HepG2 (cell line): ENCODE measurements around the gene NR1H2. TPM values are rescaled to one million over a fixed set of nuclear protein-coding genes. Genes with fewer than 3 reads are reported as not detected.

Experiments used
- ATAC-seq: fragments of 200-7000 bp; cut with Tn5 transposase; 3 replicates; pipeline ENCODE4 v1.9.1; 2020; ENCODE audit warnings: mild to moderate bottlenecking, moderate library complexity
- BruUV-seq: library from RNA; stranded (reverse); fragments of 400-500 nt; replicated peaks from 2 replicates; lab custom pipeline; 2021; lab: Mats Ljungman, UMichigan
- CTCF ChIA-PET: fragments of 300-600 bp; formaldehyde crosslinking; extraction: SDS; loops from one replicate; lab custom pipeline; 2021; ENCODE audit warnings: low total read pairs, inconsistent platforms, low intra/inter-chr PET ratio; lab: Yijun Ruan, JAX
- POLR2A ChIA-PET: fragments of 350-600 bp; sonication (Branson Sonifier 250); formaldehyde crosslinking; loops from one replicate; lab custom pipeline; 2020; ENCODE audit warnings: antibody characterized with exemption, inconsistent platforms; lab: Yijun Ruan, JAX
- DNase-seq: peaks from one replicate; pipeline ENCODE4 v3.0.0-alpha.2; 2015; ENCODE audit warnings: low spot score
- FAIRE-seq: peaks from 3 replicates; lab custom pipeline; 2011; peaks lifted over from hg19 to GRCh38; lab: Jason Lieb, UNC
- H2AFZ ChIP-seq: one replicate; pipeline ENCODE4 v1.6.1; 2011; ENCODE audit warnings: low read length, inconsistent platforms
- H3K27ac ChIP-seq: fragments of 300-600 bp; 3 replicates; pipeline ENCODE4 v1.8.0; 2011; ENCODE audit warnings: mixed run types, mild to moderate bottlenecking, mixed read lengths, low read length, inconsistent platforms; ENCODE audit not compliant: insufficient read depth; ENCODE audit errors: extremely low read length
- H3K27me3 ChIP-seq, 2 experiments: fragments of 200-600 bp in 1 of 2; 2 replicates in 1 of 2; 3 replicates in 1 of 2; pipeline versions ENCODE4 v1.6.0 to v1.8.0; 2011; ENCODE audit warnings: low read length in 2 of 2, mild to moderate bottlenecking in 2 of 2, moderate library complexity in 2 of 2, inconsistent platforms in 1 of 2; ENCODE audit not compliant: insufficient read depth in 2 of 2, control insufficient read depth in 1 of 2
- H3K36me3 ChIP-seq, 2 experiments: fragments of 200-600 bp in 1 of 2; replicated peaks in 1 of 2; 2 replicates in 1 of 2; 3 replicates in 1 of 2; pipeline versions ENCODE4 v1.5.1 to v1.8.0; 2011; ENCODE audit warnings: low read length in 2 of 2, inconsistent platforms in 1 of 2; ENCODE audit not compliant: insufficient read depth in 2 of 2, control insufficient read depth in 1 of 2
- H3K4me1 ChIP-seq: 2 replicates; pipeline ENCODE4 v1.5.1; 2012; ENCODE audit warnings: low read length, inconsistent platforms; ENCODE audit not compliant: insufficient read depth
- H3K4me2 ChIP-seq: 2 replicates; pipeline ENCODE4 v1.6.0; 2011; ENCODE audit warnings: low read depth, low read length, inconsistent platforms
- H3K4me3 ChIP-seq, 3 experiments: fragments of 200-600 bp in 1 of 3; sonication (generic), shearing (Covaris generic) in 1 of 3; replicated peaks in 1 of 3; 2 replicates each; pipeline ENCODE4 v1.5.1; 2011 to 2016; ENCODE audit warnings: low read length in 3 of 3, inconsistent platforms in 2 of 3, low read depth in 2 of 3, mild to moderate bottlenecking in 2 of 3, control low read depth in 1 of 3, mixed read lengths in 1 of 3; ENCODE audit not compliant: insufficient read depth in 1 of 3
- H3K79me2 ChIP-seq: one replicate; pipeline ENCODE4 v1.6.1; 2011; ENCODE audit warnings: low read length, inconsistent platforms; ENCODE audit not compliant: insufficient read depth
- H3K9ac ChIP-seq: 2 replicates; pipeline ENCODE4 v1.6.0; 2011; ENCODE audit warnings: mild to moderate bottlenecking, low read depth, low read length, inconsistent platforms; ENCODE audit not compliant: insufficient read depth
- H3K9me3 ChIP-seq: 2 replicates; pipeline ENCODE4 v1.5.1; 2012; ENCODE audit warnings: mild to moderate bottlenecking, low read length
- H4K20me1 ChIP-seq: 2 replicates; pipeline ENCODE4 v1.6.0; 2011; ENCODE audit warnings: inconsistent platforms, mild to moderate bottlenecking, low read length, moderate library complexity; ENCODE audit not compliant: insufficient read depth
- HNRNPK ChIP-seq: fragments of 200-400 bp; formaldehyde crosslinking; IDR thresholded peaks from 2 replicates; pipeline ENCODE4 v1.6.1; 2018; ENCODE audit warnings: low read length, low read depth, moderate library complexity, mild to moderate bottlenecking; ENCODE audit not compliant: poor library complexity, severe bottlenecking
- KDM3A ChIP-seq: IDR thresholded peaks from 2 replicates; pipeline ENCODE4 v1.6.1; 2018; ENCODE audit warnings: low read depth, missing compliant biosample characterization
- KDM4B ChIP-seq: sonication (generic); formaldehyde crosslinking; IDR thresholded peaks from 2 replicates; pipeline ENCODE4 v1.4.0; 2020; ENCODE audit warnings: missing genetic modification reagents
- KLF13 ChIP-seq: sonication (generic); formaldehyde crosslinking; IDR thresholded peaks from 2 replicates; pipeline ENCODE4 v1.4.0; 2020; ENCODE audit warnings: mild to moderate bottlenecking, missing genetic modification reagents
- KLF9 ChIP-seq: IDR thresholded peaks from 2 replicates; pipeline ENCODE4 v1.6.1; 2016; ENCODE audit warnings: low read depth
- NAIF1 ChIP-seq: sonication (generic); formaldehyde crosslinking; IDR thresholded peaks from 2 replicates; pipeline ENCODE4 v1.5.0; 2020; ENCODE audit warnings: mild to moderate bottlenecking, missing genetic modification reagents, borderline replicate concordance
- RELA ChIP-seq: sonication (generic); formaldehyde crosslinking; IDR thresholded peaks from 2 replicates; pipeline ENCODE4 v1.4.0; 2020; ENCODE audit warnings: missing genetic modification reagents
- RFX3 ChIP-seq: IDR thresholded peaks from 2 replicates; pipeline ENCODE4 v1.6.1; 2016; ENCODE audit warnings: missing biosample characterization, missing genetic modification reagents
- SMAD1 ChIP-seq: sonication (generic); formaldehyde crosslinking; IDR thresholded peaks from 2 replicates; pipeline ENCODE4 v1.4.0; 2020; ENCODE audit warnings: missing genetic modification reagents, low read depth, mild to moderate bottlenecking, borderline replicate concordance
- TBX2 ChIP-seq: sonication (generic); formaldehyde crosslinking; IDR thresholded peaks from 2 replicates; pipeline ENCODE4 v1.5.0; 2020; ENCODE audit warnings: missing genetic modification reagents, mild to moderate bottlenecking, borderline replicate concordance
- ZMYM4 ChIP-seq: sonication (generic); formaldehyde crosslinking; IDR thresholded peaks from 2 replicates; pipeline ENCODE4 v1.8.1; 2023; ENCODE audit warnings: mild to moderate bottlenecking, missing genetic modification reagents
- ZNF121 ChIP-seq: sonication (generic); formaldehyde crosslinking; IDR thresholded peaks from 2 replicates; pipeline ENCODE4 v1.5.0; 2020; ENCODE audit warnings: mild to moderate bottlenecking, missing genetic modification reagents
- ZNF558 ChIP-seq: sonication (generic); formaldehyde crosslinking; IDR thresholded peaks from 2 replicates; pipeline ENCODE4 v1.9.0; 2022; ENCODE audit warnings: mild to moderate bottlenecking, missing genetic modification reagents, borderline replicate concordance
- ZNF678 ChIP-seq: sonication (generic); formaldehyde crosslinking; IDR thresholded peaks from 2 replicates; pipeline ENCODE4 v1.4.0; 2020; ENCODE audit warnings: mild to moderate bottlenecking, missing genetic modification reagents
- ZNF788 ChIP-seq: sonication (generic); formaldehyde crosslinking; IDR thresholded peaks from 2 replicates; pipeline ENCODE4 v1.5.0; 2020; ENCODE audit warnings: mild to moderate bottlenecking, missing genetic modification reagents, borderline replicate concordance
- WGBS: methylation state at CpG from one replicate; pipeline ENCODE4 v1.1.6; 2017; ENCODE audit warnings: low lambda C conversion rate; 5-methylcytosine and 5-hydroxymethylcytosine counted together
- in situ Hi-C: cut with HindIII; loops from 2 replicates; pipeline ENCODE4 v1.10.0; 2017; ENCODE audit warnings: low pct_unique_long_range_greater_than_20kb; ENCODE audit not compliant: extremely low pct_ligation_motif_present
- intact Hi-C: fragments of 100-400 bp; cut with micrococcal nuclease; formaldehyde crosslinking; loops from one replicate; pipeline ENCODE4 v1.10.0; 2022; ENCODE audit not compliant: unreplicated experiment
- polyA plus RNA-seq, 8 experiments: library from polyadenylated mRNA; depleted of rRNA in 3 of 8; stranded (reverse) in 7 of 8; unstranded in 1 of 8; fragments of >200 nt; fragmentation: Illumina TruSeq in 4 of 8; extraction: Trizol in 4 of 8; gene quantifications; 2 replicates each; pipeline versions ENCODE4 v1.2.1 to v1.2.3, GENCODE V29; 2011 to 2016; ENCODE audit warnings: low read depth in 4 of 8, missing spikeins in 1 of 8, mixed read lengths in 1 of 8; ENCODE audit not compliant: insufficient read depth in 1 of 8
- total RNA-seq, 5 experiments: library from RNA; depleted of rRNA; stranded (reverse); fragments of >200 nt; fragmentation: Illumina TruSeq; extraction: Trizol; gene quantifications; 2 replicates each; pipeline ENCODE4 v1.2.3, GENCODE V29; 2016; ENCODE audit warnings: low read depth in 1 of 5
- TF ChIP-seq, protein P1 (sequence below): sonication (generic); formaldehyde crosslinking; IDR thresholded peaks from 2 replicates; pipeline ENCODE4 v1.9.0; 2021; ENCODE audit warnings: missing genetic modification reagents, borderline replicate concordance
- TF ChIP-seq, protein P2 (sequence below): sonication (generic); formaldehyde crosslinking; IDR thresholded peaks from 2 replicates; pipeline ENCODE4 v1.4.0; 2020; ENCODE audit warnings: missing genetic modification reagents

NR1H2 gene
- total and polyA plus RNA-seq, 2 of the 13 experiments (the other 11 are each of a cell fraction or from before 2014, with no cell fraction given), result 10.3 to 13.5 TPM

DNA sequence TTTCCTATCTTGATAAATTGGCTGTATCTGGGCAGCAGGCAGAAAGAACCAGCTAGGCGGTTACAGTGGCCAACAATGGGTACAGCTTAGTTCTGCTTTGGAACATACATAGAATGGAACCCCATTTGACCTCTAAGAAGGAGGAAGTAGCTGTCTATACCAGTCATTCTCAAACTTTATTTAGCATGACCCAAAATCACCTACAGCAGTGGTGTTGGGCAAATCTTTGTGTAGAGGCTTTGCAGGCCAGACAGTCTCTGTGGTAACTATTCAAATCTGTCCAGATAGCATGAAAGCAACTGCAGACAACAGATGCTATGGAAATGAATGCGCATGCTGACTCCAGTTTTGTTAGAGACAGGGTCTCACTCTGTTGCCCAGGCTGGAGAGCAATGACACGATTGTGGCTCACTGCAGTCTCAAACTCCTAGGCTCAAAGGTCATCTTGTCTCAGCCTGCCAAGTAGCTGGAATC lies 35.1 kb upstream of the NR1H2 start:
- Histone ChIP-seq H3K79me2 (no peaks in the 10 kb centered on the region), H4K20me1 (no peaks in the 10 kb centered on the region), H2AFZ (no peak overlapping the region), H3K4me1 (peaks cover 23% of the 10 kb centered on the region), H3K9me3 (peaks cover 6% of the 10 kb centered on the region; the same call in 1 of the 2 replicates), H3K4me3 (no peak overlapping the region), H3K36me3 (no peaks in the 10 kb centered on the region), H3K4me2 (no peak overlapping the region), H3K27me3 (no peaks in the 10 kb centered on the region), H3K9ac (no peak overlapping the region), H3K27ac (no peak overlapping the region)
- 66% methylated on average over 3 of the region's 3 CpGs for WGBS
- CTCF ChIA-PET, result no interaction called here
- intact Hi-C loops (no loop called here), in situ Hi-C loops (no loop called here)
- no peak for FAIRE-seq
- no TSS peak for BruUV-seq
- ATAC-seq, result no peak
- no peak for DNase-seq
- TF ChIP-seq ZNF121 (CRISPR knock-in tag) (peak; percentile 95), RFX3 (no peak)
- POLR2A ChIA-PET, result interaction anchor here (1.9 kb wide), 1 partner anchor 9 kb away, joined by 8 read pairs; no protein-coding TSS in a partner anchor

DNA sequence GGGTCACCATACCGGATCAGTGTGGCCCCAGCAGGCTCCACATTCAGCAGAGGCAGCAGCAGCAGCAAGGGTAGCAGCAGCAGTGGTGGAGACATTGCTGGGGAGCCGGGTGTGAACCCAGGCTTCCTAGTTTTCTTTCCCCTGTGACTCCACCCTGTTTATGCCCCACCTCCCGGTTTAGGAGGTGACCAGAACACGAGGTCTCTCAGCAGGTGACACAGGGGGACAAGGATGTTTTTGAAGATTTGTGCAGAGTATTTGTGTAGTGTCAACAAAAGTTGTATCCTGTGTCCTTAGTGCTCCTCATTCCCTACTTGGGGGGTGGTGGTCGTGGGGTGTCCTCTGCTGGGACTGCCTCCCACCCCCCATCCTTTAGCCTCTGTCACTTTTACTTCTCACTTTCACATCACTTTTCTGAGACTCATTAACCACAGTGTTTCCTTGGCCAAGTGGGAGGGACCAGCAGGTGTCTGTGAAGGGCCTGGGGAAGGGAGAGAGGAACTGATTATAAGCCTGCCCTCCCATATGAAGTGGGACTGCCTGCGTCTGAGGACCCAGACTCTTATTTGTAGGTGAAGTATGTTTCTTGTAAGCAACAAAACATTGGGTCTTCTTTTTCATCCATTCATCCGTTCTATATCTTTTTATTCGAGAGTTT lies 31.5 kb upstream of the NR1H2 start:
- Histone ChIP-seq H3K4me3 (no peak overlapping the region), H2AFZ (no peak overlapping the region), H3K4me1 (peaks cover 60% of the 10 kb centered on the region), H3K9me3 (peaks cover 6% of the 10 kb centered on the region; the same call in 1 of the 2 replicates), H3K4me2 (no peak overlapping the region), H3K27ac (no peak overlapping the region), H3K36me3 (no peaks in the 10 kb centered on the region), H4K20me1 (no peaks in the 10 kb centered on the region), H3K9ac (no peak overlapping the region), H3K79me2 (no peaks in the 10 kb centered on the region), H3K27me3 (no peaks in the 10 kb centered on the region)
- CTCF ChIA-PET, result no interaction called here
- BruUV-seq, result no TSS peak
- POLR2A ChIA-PET, result no interaction called here
- DNase-seq (no peak), ATAC-seq (no peak), FAIRE-seq (no peak)
- in situ Hi-C loops (no loop called here), intact Hi-C loops (no loop called here)
- WGBS, result 62% methylated on average over 7 of the region's 8 CpGs
- no peak for TF ChIP-seq HNRNPK
- TF ChIP-seq KLF9, result no peak
- TF ChIP-seq RELA (CRISPR knock-in tag), result no peak
- no peak for TF ChIP-seq KLF13 (CRISPR knock-in tag)
- TF ChIP-seq, protein P1, sequence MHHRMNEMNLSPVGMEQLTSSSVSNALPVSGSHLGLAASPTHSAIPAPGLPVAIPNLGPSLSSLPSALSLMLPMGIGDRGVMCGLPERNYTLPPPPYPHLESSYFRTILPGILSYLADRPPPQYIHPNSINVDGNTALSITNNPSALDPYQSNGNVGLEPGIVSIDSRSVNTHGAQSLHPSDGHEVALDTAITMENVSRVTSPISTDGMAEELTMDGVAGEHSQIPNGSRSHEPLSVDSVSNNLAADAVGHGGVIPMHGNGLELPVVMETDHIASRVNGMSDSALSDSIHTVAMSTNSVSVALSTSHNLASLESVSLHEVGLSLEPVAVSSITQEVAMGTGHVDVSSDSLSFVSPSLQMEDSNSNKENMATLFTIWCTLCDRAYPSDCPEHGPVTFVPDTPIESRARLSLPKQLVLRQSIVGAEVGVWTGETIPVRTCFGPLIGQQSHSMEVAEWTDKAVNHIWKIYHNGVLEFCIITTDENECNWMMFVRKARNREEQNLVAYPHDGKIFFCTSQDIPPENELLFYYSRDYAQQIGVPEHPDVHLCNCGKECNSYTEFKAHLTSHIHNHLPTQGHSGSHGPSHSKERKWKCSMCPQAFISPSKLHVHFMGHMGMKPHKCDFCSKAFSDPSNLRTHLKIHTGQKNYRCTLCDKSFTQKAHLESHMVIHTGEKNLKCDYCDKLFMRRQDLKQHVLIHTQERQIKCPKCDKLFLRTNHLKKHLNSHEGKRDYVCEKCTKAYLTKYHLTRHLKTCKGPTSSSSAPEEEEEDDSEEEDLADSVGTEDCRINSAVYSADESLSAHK (CRISPR knock-in tag), result no peak
- TF ChIP-seq KDM4B (CRISPR knock-in tag), result no peak
- no peak for TF ChIP-seq ZNF678 (CRISPR knock-in tag)
- TF ChIP-seq ZMYM4 (CRISPR knock-in tag), result no peak
- TF ChIP-seq TBX2 (CRISPR knock-in tag), result no peak
- TF ChIP-seq SMAD1 (CRISPR knock-in tag), result no peak
- TF ChIP-seq, protein P2, sequence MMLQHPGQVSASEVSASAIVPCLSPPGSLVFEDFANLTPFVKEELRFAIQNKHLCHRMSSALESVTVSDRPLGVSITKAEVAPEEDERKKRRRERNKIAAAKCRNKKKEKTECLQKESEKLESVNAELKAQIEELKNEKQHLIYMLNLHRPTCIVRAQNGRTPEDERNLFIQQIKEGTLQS (CRISPR knock-in tag), result no peak
- no peak for TF ChIP-seq ZNF558 (CRISPR knock-in tag)
- no peak for TF ChIP-seq NAIF1 (CRISPR knock-in tag)
- no peak for TF ChIP-seq KDM3A (CRISPR knock-in tag)
- no peak for TF ChIP-seq ZNF788
